ENCODE measurements around the gene KCNJ16. TPM values are rescaled to one million over a fixed set of nuclear protein-coding genes. Genes with fewer than 3 reads are reported as not detected.
A peak's percentile ranks its signal among the peaks of the same experiment; 100 is the strongest.
"Not testable (repeated sequence)": the region's sequence is repeated elsewhere in the genome, so short reads cannot be mapped to it uniquely, and the experiment has no call there.

Gene KCNJ16
- total RNA-seq, result not detected
- long read RNA-seq, result 0 reads

- no peak for DNase-seq (ENCODE audit: missing footprints)
- intact Hi-C loops (cut with DNase I), result no loop called here
- ATAC-seq, result no peak
Measured at GRCh38 chr17:70074956-70075355, at the start of gene KCNJ16. KCNJ16 (plus strand) TSS chr17:70075225; CDS start chr17:70132088, 56,863 bp downstream.

GRCh38 chr17:70028397-70028796 is 46.6 kb upstream of the KCNJ16 start:
- ATAC-seq (no peak), DNase-seq (ENCODE audit: missing footprints) (no peak)
- intact Hi-C loops (cut with DNase I), result no loop called here

DNA sequence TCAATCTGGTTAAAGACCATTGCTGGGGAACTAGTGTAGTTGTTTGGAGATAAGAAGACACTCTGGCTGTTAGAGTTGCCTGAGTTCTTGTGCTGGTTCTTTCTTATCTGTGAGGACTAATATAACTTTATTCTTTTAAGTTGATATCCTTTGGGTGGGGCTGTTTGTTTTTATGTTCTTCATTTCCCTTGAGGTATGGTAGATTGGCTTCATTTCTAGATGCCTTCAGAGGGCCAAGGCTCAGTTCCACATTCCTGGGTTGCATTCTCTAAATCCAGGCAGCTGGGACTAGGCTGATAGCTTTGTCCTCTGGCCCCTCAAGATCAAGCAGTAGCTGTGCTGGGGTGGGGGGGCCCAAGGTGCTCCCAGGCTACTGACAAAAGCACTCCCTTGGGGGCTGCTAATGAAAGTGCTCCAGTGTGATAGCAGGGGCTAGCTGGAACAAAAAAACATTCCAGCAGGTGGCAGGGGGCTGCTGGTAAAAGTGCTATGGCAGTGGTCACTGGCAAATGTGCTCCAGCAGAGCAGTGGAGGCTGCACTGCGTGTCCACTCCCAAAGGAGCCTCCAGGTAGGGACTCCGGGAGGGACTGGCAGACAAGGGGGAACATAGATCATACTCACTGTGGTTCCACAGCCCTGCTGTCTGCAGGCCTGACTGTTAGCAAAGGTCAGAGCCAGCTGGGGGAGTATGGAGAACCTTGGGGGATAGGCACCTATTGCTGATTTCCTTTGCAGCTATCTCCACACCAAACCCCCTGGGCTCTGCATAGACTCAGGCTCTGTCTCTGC is 45.9 kb upstream of the KCNJ16 start:
- intact Hi-C loops (cut with DNase I), result no loop called here
- ATAC-seq (no peak), DNase-seq (ENCODE audit: missing footprints) (peak; percentile 50)

- intact Hi-C loops (cut with DNase I), result no loop called here
- ATAC-seq, result no peak
- no peak for DNase-seq (ENCODE audit: missing footprints)
Measured at GRCh38 chr17:70030371-70030770, 44.7 kb upstream of the KCNJ16 start.

DNA sequence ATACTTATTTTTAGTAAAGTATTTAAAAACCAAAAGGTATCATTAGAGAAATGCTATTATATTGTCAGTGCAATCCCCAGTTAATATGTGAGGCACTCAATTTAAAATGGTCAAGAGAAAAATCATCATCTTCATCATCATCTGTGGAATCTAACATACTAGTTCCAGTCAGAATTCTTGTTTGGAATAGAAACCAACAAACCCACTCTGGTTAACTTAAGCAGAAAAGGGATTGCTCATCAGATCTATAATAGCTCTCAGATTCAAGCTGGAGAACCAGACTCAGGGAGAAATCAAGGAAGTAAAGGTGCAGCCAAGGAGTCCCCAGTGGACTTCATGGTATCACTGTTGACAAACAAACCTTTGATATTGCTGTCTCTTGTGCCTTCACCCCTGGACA is 43.7 kb upstream of the KCNJ16 start:
- intact Hi-C loops (cut with DNase I), result no loop called here
- DNase-seq (ENCODE audit: missing footprints) (no peak), ATAC-seq (no peak)

DNA sequence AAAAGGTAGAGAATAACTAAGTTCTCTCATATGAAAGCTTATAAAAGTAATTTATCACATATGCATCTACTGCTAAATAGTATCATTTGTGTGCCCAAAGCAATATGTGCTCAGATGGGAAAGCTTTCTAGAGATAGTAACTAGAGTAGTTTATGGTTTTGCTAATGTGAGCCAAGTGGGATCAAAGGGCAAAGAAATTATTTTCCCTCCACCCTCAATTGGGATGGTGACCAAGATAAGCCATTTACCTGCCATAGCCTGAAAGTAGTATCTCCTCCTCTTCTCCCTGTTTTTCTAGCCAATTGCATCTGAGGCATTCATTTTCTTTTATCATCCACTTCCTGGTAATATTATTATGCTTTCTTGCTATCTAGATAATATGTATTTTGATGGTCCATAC is 41.9 kb upstream of the KCNJ16 start:
- intact Hi-C loops (cut with DNase I), result no loop called here
- ATAC-seq (no peak), DNase-seq (ENCODE audit: missing footprints) (no peak)

DNA sequence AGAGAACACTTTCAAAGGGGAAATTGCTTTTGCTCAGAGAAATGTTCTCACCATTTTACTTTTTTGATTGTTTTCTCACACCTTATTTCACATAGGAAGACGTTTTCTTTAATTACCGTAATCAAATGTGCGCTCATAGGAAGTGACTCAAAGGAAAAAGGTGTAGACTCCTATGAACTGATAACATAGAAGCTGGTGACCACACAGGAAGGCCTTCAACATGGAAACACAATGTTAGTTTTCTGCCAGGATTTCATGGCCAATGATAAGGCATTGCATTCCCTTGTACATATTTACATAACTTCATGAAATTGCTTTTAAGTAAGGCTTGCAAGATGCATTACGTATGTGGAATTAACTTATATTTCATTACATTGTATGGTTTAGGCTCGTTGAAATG is 40.9 kb upstream of the KCNJ16 start:
- DNase-seq (ENCODE audit: missing footprints) (no peak), ATAC-seq (no peak)
- intact Hi-C loops (cut with DNase I), result no loop called here

- intact Hi-C loops (cut with DNase I), result no loop called here
- no peak for ATAC-seq
- no peak for DNase-seq (ENCODE audit: missing footprints)
Measured at GRCh38 chr17:70037498-70037897, 37.5 kb upstream of the KCNJ16 start.

GRCh38 chr17:70040336-70040735 is 34.7 kb upstream of the KCNJ16 start:
- intact Hi-C loops (cut with DNase I), result no loop called here
- DNase-seq (ENCODE audit: missing footprints), result no peak
- ATAC-seq, result no peak

GRCh38 chr17:70041061-70041460 is 34.0 kb upstream of the KCNJ16 start:
- ATAC-seq, result no peak
- intact Hi-C loops (cut with DNase I), result no loop called here

GRCh38 chr17:70041540-70041939 is 33.5 kb upstream of the KCNJ16 start:
- no peak for DNase-seq (ENCODE audit: missing footprints)
- ATAC-seq, result no peak
- intact Hi-C loops (cut with DNase I), result no loop called here

More at GRCh38 chr17:70041061-70041460, 34.0 kb upstream of the KCNJ16 start:
- no peak for DNase-seq (ENCODE audit: missing footprints)

DNA sequence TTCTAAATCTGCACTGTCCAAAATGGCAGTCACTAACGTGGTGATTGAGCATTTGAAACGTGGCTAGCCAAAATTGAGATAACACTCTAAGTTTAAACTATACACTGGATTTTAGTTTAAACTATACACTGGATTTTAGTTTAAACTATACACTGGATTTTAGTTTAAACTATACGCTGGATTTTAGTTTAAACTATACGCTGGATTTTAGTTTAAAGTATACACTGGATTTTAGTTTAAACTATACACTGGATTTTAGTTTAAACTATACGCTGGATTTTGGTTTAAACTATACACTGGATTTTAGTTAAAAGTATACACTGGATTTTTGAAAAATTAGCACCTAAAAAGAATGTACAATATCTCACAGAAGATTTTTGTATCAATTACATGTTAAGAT is 29.2 kb upstream of the KCNJ16 start:
- intact Hi-C loops (cut with DNase I); DNase-seq (ENCODE audit: missing footprints); ATAC-seq: not testable (repeated sequence)

- ATAC-seq, result no peak
- intact Hi-C loops (cut with DNase I), result no loop called here
- DNase-seq (ENCODE audit: missing footprints), result no peak
Measured at GRCh38 chr17:70047619-70048419, 27.2 kb upstream of the KCNJ16 start.

DNA sequence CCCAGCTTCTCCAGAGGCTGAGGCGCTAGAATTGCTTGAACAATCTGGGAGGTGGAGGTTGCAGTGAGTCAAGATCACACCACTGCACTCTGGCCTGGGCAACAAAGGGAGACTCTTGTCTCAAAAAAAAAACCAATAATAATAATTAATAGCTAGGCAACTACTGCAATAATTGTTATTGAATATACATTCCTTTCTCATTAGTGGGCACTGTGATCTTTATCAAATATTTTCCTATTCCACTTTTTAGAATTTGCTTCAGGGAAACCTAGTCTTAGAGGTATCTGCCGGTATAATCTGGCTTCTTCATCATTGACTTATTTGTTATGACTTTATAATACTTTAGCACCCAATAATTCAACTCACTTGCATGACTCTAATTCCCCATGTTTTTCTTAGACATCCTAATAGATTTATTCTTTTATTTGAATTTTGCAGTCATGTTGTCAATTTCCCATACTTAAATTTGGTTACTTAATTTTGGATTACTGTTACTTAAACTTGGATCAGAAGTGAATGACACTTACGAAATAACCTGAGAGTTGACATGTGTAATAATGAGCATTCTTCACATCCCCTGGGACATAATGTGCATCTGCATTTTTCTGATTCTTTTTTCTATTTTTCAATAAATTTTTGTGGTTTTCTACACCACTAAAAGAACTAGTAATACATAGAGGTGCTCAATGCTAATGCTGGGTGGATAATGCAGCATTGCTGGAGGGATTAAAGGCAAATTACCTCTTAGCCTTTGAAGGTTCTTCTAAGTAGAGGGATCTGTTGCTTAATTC is 25.0 kb upstream of the KCNJ16 start:
- ATAC-seq, result no peak
- intact Hi-C loops (cut with DNase I), result no loop called here
- DNase-seq (ENCODE audit: missing footprints), result no peak

DNA sequence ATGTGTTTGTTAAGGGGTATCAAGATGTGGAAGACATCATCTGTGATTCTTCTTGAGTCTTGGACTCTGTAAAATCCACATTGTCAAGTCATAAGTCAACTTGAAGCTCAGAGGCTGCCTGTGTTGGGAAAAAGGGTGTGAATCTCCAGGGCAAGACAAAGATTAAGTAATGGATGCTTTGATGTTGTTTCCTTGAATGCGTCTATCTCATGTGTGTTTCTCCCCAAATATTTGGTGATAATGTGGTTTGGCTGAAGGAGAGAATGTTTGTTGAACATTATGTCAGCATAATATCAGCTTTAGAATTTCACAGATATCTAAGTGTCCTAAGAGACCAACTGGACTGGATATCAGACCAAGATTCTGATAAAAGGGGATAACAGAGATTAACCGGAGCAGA is 24.1 kb upstream of the KCNJ16 start:
- DNase-seq (ENCODE audit: missing footprints), result no peak
- intact Hi-C loops (cut with DNase I), result no loop called here
- ATAC-seq, result no peak

DNA sequence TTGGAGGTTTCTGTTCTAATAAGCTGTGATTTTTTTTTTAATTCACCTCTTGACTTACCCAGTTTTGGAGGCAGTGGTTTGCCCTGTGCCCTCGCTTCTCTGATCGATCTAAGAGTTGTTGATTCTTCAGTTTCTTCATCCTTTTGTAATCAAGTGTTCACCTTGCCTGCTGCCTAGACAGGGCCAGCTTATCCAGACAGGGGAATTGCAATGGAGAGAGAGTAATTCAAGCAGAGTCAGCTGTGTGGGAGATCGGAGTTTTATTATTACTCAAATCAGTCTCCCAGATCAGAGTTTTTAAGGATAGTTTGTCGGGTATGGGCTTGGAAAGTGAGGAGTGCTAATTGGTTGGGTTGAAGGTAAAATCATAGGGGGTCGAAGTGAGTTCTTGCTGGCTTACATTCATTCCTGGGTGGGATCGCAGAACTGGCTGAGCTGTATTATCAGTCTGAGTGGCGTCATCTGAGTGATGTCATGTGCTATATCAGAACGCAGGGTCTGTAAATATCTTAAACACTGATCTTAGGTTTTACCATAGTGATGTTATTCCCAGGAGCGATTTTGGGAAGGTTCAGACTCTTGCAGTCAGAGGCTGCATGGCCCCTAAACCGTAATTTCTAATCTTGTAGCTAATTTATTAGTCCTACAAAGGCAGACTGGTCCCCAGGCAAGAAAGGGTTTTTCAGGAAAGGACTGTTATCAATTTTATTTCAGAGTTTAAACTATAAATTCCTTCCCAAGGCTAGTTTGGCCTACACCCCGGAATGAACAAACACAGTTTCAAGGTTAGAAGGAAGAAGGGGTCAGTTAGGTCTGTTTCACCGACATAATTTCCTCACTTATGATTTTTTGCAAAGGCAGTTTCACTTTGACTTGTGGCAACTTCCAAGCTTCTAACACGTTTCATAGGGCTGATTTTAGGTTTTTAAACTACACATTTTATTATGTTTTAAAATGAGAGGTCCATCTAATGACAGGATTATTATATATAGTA is 21.5 kb upstream of the KCNJ16 start:
- intact Hi-C loops (cut with DNase I), result no loop called here
- no peak for ATAC-seq
- no peak for DNase-seq (ENCODE audit: missing footprints)

DNA sequence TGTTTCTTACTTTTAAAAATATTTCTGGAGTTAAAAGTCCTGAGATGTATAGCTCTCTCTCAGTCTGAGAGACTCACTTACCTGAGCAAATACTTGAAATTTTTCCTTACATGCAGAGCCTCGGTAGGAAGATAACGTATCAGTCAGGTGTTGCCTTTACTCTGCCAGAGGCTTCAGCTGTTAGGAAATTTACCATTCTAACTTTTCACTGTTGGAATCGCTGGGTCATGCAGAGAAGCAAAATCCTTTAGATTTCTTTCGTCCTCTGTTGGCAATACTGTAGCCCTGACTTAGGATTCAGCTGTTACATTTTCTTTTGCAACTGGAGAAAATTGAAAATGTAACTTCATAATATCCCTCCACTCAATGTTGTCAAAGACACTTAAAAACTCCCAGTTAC is 20.0 kb upstream of the KCNJ16 start:
- ATAC-seq (no peak), DNase-seq (ENCODE audit: missing footprints) (no peak)
- intact Hi-C loops (cut with DNase I), result no loop called here

DNA sequence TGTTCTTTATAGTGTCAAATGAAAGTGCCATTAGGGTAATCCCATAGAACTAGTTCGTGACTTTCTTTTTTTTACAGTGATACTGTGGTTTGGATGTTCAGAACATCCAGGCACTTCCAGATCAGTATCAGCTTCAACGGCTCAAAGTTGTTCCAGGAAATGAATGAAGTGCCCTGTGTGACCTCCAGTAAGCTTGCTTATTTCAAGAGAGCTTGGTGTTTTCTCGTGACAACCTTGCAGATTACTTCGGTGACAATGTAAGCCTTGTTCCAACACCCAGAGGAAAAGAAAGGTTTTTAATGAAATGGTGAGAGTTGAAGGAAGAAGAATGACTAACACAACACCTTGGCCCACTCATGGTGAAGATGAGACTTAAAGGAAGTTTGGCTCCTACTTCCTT is 16.0 kb upstream of the KCNJ16 start:
- no peak for DNase-seq (ENCODE audit: missing footprints)
- intact Hi-C loops (cut with DNase I), result no loop called here
- ATAC-seq, result no peak
